HepG2 (cell line): ENCODE data around the gene TLNRD1. TPM values are rescaled to one million over a fixed set of nuclear protein-coding genes. Genes with fewer than 3 reads are reported as not detected.
A peak's percentile ranks its signal among the peaks of the same experiment; 100 is the strongest.

Experiments used
- ATRX ChIP-seq: sonication (generic); formaldehyde crosslinking; IDR thresholded peaks from 2 replicates; pipeline ENCODE4 v1.4.0; 2020; ENCODE audit warnings: missing genetic modification reagents, borderline replicate concordance
- CCAR2 ChIP-seq: fragments of 200-400 bp; formaldehyde crosslinking; optimal IDR thresholded peaks from 2 replicates; pipeline ENCODE3; 2018; ENCODE audit warnings: low read depth, mild to moderate bottlenecking, low read length, moderate library complexity
- DNMT3B ChIP-seq: conservative IDR thresholded peaks from 2 replicates; pipeline ENCODE4 v1.6.1; 2016; ENCODE audit warnings: missing biosample characterization, control low read depth
- FOSL1 ChIP-seq: sonication (generic); formaldehyde crosslinking; IDR thresholded peaks from 2 replicates; pipeline ENCODE4 v1.9.0; 2021; ENCODE audit warnings: missing genetic modification reagents, borderline replicate concordance
- FOSL2 ChIP-seq: sonication (generic); formaldehyde crosslinking; IDR thresholded peaks from 2 replicates; pipeline ENCODE4 v1.4.0; 2020; ENCODE audit warnings: missing genetic modification reagents
- JARID2 ChIP-seq: sonication (generic); formaldehyde crosslinking; IDR thresholded peaks from 2 replicates; pipeline ENCODE4 v1.8.1; 2023; ENCODE audit warnings: missing genetic modification reagents, inconsistent platforms; ENCODE audit not compliant: insufficient replicate concordance
- NR0B2 ChIP-seq: sonication (generic); formaldehyde crosslinking; IDR thresholded peaks from 2 replicates; pipeline ENCODE4 v1.4.0; 2020; ENCODE audit warnings: mild to moderate bottlenecking, missing genetic modification reagents
- PATZ1 ChIP-seq: sonication (generic); formaldehyde crosslinking; IDR thresholded peaks from 2 replicates; pipeline ENCODE4 v1.4.0; 2020; ENCODE audit warnings: missing genetic modification reagents
- RAD21 ChIP-seq: fragments of 450-650 bp; formaldehyde crosslinking; IDR thresholded peaks from 2 replicates; pipeline ENCODE4 v1.5.0; 2020; ENCODE audit warnings: mild to moderate bottlenecking
- RFX3 ChIP-seq: IDR thresholded peaks from 2 replicates; pipeline ENCODE4 v1.6.1; 2016; ENCODE audit warnings: missing biosample characterization, missing genetic modification reagents
- RNF2 ChIP-seq: fragments of 450-650 bp; conservative IDR thresholded peaks from 2 replicates; pipeline ENCODE4 v1.6.1; 2016; ENCODE audit warnings: low read depth
- SATB2 ChIP-seq: sonication (generic); formaldehyde crosslinking; IDR thresholded peaks from 2 replicates; pipeline ENCODE4 v1.5.0; 2020; ENCODE audit warnings: missing genetic modification reagents
- SNAI1 ChIP-seq: sonication (generic); formaldehyde crosslinking; IDR thresholded peaks from 2 replicates; pipeline ENCODE4 v1.5.0; 2020; ENCODE audit warnings: mild to moderate bottlenecking, missing genetic modification reagents, borderline replicate concordance
- SOX13 ChIP-seq, 3 experiments: fragments of 450-650 bp in 1 of 3; sonication (generic) in 1 of 3; formaldehyde crosslinking in 1 of 3; IDR thresholded peaks in 2 of 3; conservative IDR thresholded peaks in 1 of 3; 2 replicates each; pipeline versions ENCODE4 v1.5.0 to v1.6.1; 2016 to 2020; ENCODE audit warnings: antibody characterized with exemption in 1 of 3, mild to moderate bottlenecking in 1 of 3, missing compliant biosample characterization in 1 of 3, missing genetic modification reagents in 1 of 3, moderate library complexity in 1 of 3
- SRY ChIP-seq: sonication (generic); formaldehyde crosslinking; IDR thresholded peaks from 2 replicates; pipeline ENCODE4 v1.8.0; 2022; ENCODE audit warnings: mild to moderate bottlenecking, missing genetic modification reagents
- SSRP1 ChIP-seq: IDR thresholded peaks from 2 replicates; pipeline ENCODE4 v1.6.1; 2016; ENCODE audit warnings: control low read depth
- THAP9 ChIP-seq: sonication (generic); formaldehyde crosslinking; IDR thresholded peaks from 2 replicates; pipeline ENCODE4; 2020; ENCODE audit warnings: missing genetic modification reagents, mild to moderate bottlenecking, borderline replicate concordance
- ZFP36L2 ChIP-seq: sonication (generic); formaldehyde crosslinking; IDR thresholded peaks from 2 replicates; pipeline ENCODE4 v1.4.0; 2020; ENCODE audit warnings: missing genetic modification reagents
- ZNF10 ChIP-seq: sonication (generic); formaldehyde crosslinking; IDR thresholded peaks from 2 replicates; pipeline ENCODE4 v1.4.0; 2020; ENCODE audit warnings: mild to moderate bottlenecking, low read depth, missing genetic modification reagents, borderline replicate concordance
- ZNF251 ChIP-seq: sonication (generic); formaldehyde crosslinking; IDR thresholded peaks from 2 replicates; pipeline ENCODE4 v1.9.0; 2021; ENCODE audit warnings: mild to moderate bottlenecking, missing genetic modification reagents
- ZNF441 ChIP-seq: sonication (generic); formaldehyde crosslinking; IDR thresholded peaks from 2 replicates; pipeline ENCODE4 v1.7.0; 2021; ENCODE audit warnings: missing genetic modification reagents, borderline replicate concordance
- ZNF510 ChIP-seq: sonication (generic); formaldehyde crosslinking; IDR thresholded peaks from 2 replicates; pipeline ENCODE4 v1.4.0; 2020; ENCODE audit warnings: low read depth, mild to moderate bottlenecking, missing genetic modification reagents
- ZSCAN31 ChIP-seq: sonication (generic); formaldehyde crosslinking; IDR thresholded peaks from 2 replicates; pipeline ENCODE4 v1.5.0; 2020; ENCODE audit warnings: low read depth, mild to moderate bottlenecking, missing genetic modification reagents
- ZZZ3 ChIP-seq: sonication (generic); formaldehyde crosslinking; IDR thresholded peaks from 2 replicates; pipeline ENCODE4 v1.4.0; 2020; ENCODE audit warnings: missing genetic modification reagents, mild to moderate bottlenecking, borderline replicate concordance
- polyA plus RNA-seq, 8 experiments: library from polyadenylated mRNA; depleted of rRNA in 3 of 8; stranded (reverse) in 7 of 8; unstranded in 1 of 8; fragments of >200 nt; fragmentation: Illumina TruSeq in 4 of 8; extraction: Trizol in 4 of 8; gene quantifications; 2 replicates each; pipeline versions ENCODE4 v1.2.1 to v1.2.3, GENCODE V29; 2011 to 2016; ENCODE audit warnings: low read depth in 4 of 8, missing spikeins in 1 of 8, mixed read lengths in 1 of 8; ENCODE audit not compliant: insufficient read depth in 1 of 8
- total RNA-seq, 5 experiments: library from RNA; depleted of rRNA; stranded (reverse); fragments of >200 nt; fragmentation: Illumina TruSeq; extraction: Trizol; gene quantifications; 2 replicates each; pipeline ENCODE4 v1.2.3, GENCODE V29; 2016; ENCODE audit warnings: low read depth in 1 of 5
- TF ChIP-seq, protein P1 (sequence below): sonication (generic); formaldehyde crosslinking; IDR thresholded peaks from 2 replicates; pipeline ENCODE4 v1.8.1; 2023; ENCODE audit warnings: mild to moderate bottlenecking, missing genetic modification reagents

The TLNRD1 gene
- total and polyA plus RNA-seq, 2 of the 13 experiments (the other 11 are each of a cell fraction or from before 2014, with no cell fraction given), result 3.4 to 5.3 TPM

DNA sequence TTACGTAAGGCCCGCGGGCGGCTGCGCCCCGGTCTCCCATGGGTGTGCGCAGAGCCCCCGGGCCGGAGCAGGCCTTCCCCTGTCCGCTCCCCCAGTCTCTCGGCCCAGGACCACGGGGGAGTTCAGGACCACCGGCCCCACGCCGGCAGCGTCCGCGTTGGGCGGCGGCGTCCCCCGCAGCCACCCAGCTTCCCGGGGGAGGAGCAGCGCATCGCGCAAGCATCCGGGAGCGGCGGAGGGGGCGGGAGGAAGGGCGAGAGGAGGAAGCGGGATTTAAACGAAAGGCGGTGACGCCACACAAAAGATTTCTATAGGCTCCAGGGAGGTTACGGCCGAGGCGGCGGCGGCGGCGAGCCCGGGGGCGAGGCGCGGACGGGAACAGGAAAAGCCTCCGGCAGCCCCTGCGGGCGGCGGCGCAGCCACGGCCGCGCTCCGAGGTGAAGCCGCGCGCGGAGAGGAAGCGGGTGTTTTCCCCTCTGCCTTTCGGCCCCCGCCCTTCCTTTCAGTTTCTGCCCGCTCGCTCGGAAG lies at the start of gene TLNRD1 (continued):
- TF ChIP-seq FOSL1 (CRISPR knock-in tag) (no peak), THAP9 (CRISPR knock-in tag) (0 out of 2 replicates have a peak, but pooled peaks have one; percentile 28), SRY (CRISPR knock-in tag) (no peak), ZFP36L2 (no peak), RAD21 (CRISPR knock-in tag) (no peak), JARID2 (no peak), ZNF10 (CRISPR knock-in tag) (no peak), DNMT3B (CRISPR knock-in tag) (no peak), PATZ1 (CRISPR knock-in tag) (peak; percentile 74; the same call in 1 of the 2 replicates), SOX13 (IDR thresholded peaks at IDR 0.05) (no peak), SOX13 (CRISPR knock-in tag; conservative IDR thresholded peaks at IDR 0.05 in 1 of 2, IDR thresholded peaks at IDR 0.05 in 1 of 2) (peak in 1 of 2 experiments; percentile 61; a peak in 2 of 4 replicates), RNF2 (no peak), NR0B2 (CRISPR knock-in tag) (no peak), SNAI1 (no peak), SSRP1 (no peak), ZNF251 (CRISPR knock-in tag) (no peak), ATRX (CRISPR knock-in tag) (no peak), ZZZ3 (CRISPR knock-in tag) (no peak; the same call in 1 of the 2 replicates), SATB2 (CRISPR knock-in tag) (no peak), CCAR2 (no peak), RFX3 (CRISPR knock-in tag) (no peak), ZNF510 (CRISPR knock-in tag) (0 out of 2 replicates have a peak, but pooled peaks have one; percentile 21), ZNF441 (no peak; the same call in 1 of the 2 replicates), ZSCAN31 (CRISPR knock-in tag) (0 out of 2 replicates have a peak, but pooled peaks have one; percentile 32), FOSL2 (CRISPR knock-in tag) (peak; percentile 12; the same call in 1 of the 2 replicates)
- TF ChIP-seq, protein P1, sequence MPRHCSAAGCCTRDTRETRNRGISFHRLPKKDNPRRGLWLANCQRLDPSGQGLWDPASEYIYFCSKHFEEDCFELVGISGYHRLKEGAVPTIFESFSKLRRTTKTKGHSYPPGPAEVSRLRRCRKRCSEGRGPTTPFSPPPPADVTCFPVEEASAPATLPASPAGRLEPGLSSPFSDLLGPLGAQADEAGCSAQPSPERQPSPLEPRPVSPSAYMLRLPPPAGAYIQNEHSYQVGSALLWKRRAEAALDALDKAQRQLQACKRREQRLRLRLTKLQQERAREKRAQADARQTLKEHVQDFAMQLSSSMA, result no peak
